ENCODE measurements around the gene CTNNA3. TPM values are rescaled to one million over a fixed set of nuclear protein-coding genes. Genes with fewer than 3 reads are reported as not detected.

Gene CTNNA3
- total RNA-seq, 1 experiment from 2014 or later: 0.85 TPM

- Histone ChIP-seq H3K27me3 (ENCODE audit: control insufficient read depth, insufficient read depth, low read length) (no peaks in the 10 kb centered on the region), H3K36me3 (ENCODE audit: control insufficient read depth, insufficient read depth, low read length) (no peaks in the 10 kb centered on the region), H3K4me3 (ENCODE audit: low read depth in 2 of 2, low read length in 2 of 2) (no peak overlapping the region), H3K4me1 (ENCODE audit: control insufficient read depth, insufficient read depth, low read length) (no peaks in the 10 kb centered on the region), H3K27ac (ENCODE audit: low read length) (no peak overlapping the region), H3K9me3 (ENCODE audit: control insufficient read depth, insufficient read depth, low read depth, low read length) (no peaks in the 10 kb centered on the region)
- intact Hi-C loops (cut with micrococcal nuclease; ENCODE audit: unreplicated experiment): no loop called here
- CTCF ChIA-PET: no interaction called here
- TF ChIP-seq POLR2AphosphoS5 (IDR thresholded peaks at IDR 0.05; ENCODE audit: low read depth, low read length) (no peak), SIN3A (IDR thresholded peaks at IDR 0.05; ENCODE audit: borderline replicate concordance, insufficient read depth, low read depth, low read length) (no peak), REST (IDR thresholded peaks at IDR 0.05; ENCODE audit: insufficient read depth in 1 of 2, low read depth in 2 of 2, low read length in 1 of 2) (no peak), CTCF (IDR thresholded peaks at IDR 0.05) (no peak), TCF7L2 (IDR thresholded peaks at IDR 0.05; ENCODE audit: low read depth, low read length) (no peak)
- ATAC-seq (no peak), DNase-seq (ENCODE audit: low read depth, low spot score) (no peak)
- POLR2A ChIA-PET: no interaction called here
- no TSS peak for BruUV-seq (replicated peaks)
- in situ Hi-C loops (cut with HindIII; ENCODE audit: low pct_unique_long_range_greater_than_20kb, low sequenced_read_pairs): no loop called here
These were observed 649.5 kb downstream of the CTNNA3 start for GRCh38 chr10:67046507-67046906.

GRCh38 chr10:67045404-67045803 lies 650.6 kb downstream of the CTNNA3 start:
- Histone ChIP-seq H3K4me3 (ENCODE audit: low read depth in 2 of 2, low read length in 2 of 2) (no peak overlapping the region), H3K27ac (ENCODE audit: low read length) (no peak overlapping the region), H3K4me1 (ENCODE audit: control insufficient read depth, insufficient read depth, low read length) (no peaks in the 10 kb centered on the region), H3K27me3 (ENCODE audit: control insufficient read depth, insufficient read depth, low read length) (no peaks in the 10 kb centered on the region), H3K36me3 (ENCODE audit: control insufficient read depth, insufficient read depth, low read length) (no peaks in the 10 kb centered on the region), H3K9me3 (ENCODE audit: control insufficient read depth, insufficient read depth, low read depth, low read length) (no peaks in the 10 kb centered on the region)
- intact Hi-C loops (cut with micrococcal nuclease; ENCODE audit: unreplicated experiment) (no loop called here), in situ Hi-C loops (cut with HindIII; ENCODE audit: low pct_unique_long_range_greater_than_20kb, low sequenced_read_pairs) (no loop called here)
- no peak for TF ChIP-seq CTCF (IDR thresholded peaks at IDR 0.05)
- no peak for TF ChIP-seq TCF7L2 (IDR thresholded peaks at IDR 0.05; ENCODE audit: low read depth, low read length)
- no peak for TF ChIP-seq SIN3A (IDR thresholded peaks at IDR 0.05; ENCODE audit: borderline replicate concordance, insufficient read depth, low read depth, low read length)
- no peak for ATAC-seq
- BruUV-seq (replicated peaks): no TSS peak
- DNase-seq (ENCODE audit: low read depth, low spot score): no peak
- POLR2A ChIA-PET: no interaction called here
- CTCF ChIA-PET: no interaction called here
